ENCODE measurements around the gene SV2C. TPM values are rescaled to one million over a fixed set of nuclear protein-coding genes. Genes with fewer than 3 reads are reported as not detected.

Gene SV2C
- total and polyA plus RNA-seq, 10 of the 15 experiments (the other 5 are each of a cell fraction or from before 2014, with no cell fraction given) = under 0.01 to 1.1 (median 0.63) TPM

- ATAC-seq (no peak), DNase-seq (ENCODE audit: low read depth, low spot score) (no peak), FAIRE-seq (no peak)
- no peaks in the 10 kb centered on the region for H3K79me2 ChIP-seq (ENCODE audit: control insufficient read depth, insufficient read depth, low read length)
- H2AFZ ChIP-seq (ENCODE audit: control insufficient read depth, low read depth, low read length) = no peak overlapping the region
- in situ Hi-C loops (cut with MboI) (no loop called here), intact Hi-C loops (cut with micrococcal nuclease; ENCODE audit: unreplicated experiment) (no loop called here)
- WGBS (ENCODE audit: insufficient coverage, insufficient replicate concordance, low lambda C conversion rate, missing lambda C conversion rate) = 33% methylated on average over 3 of the region's 3 CpGs
- H3K9me3 ChIP-seq (replicated peaks; ENCODE audit: control insufficient read depth, insufficient read depth, low read length) = no peaks in the 10 kb centered on the region
- no peak overlapping the region for H3K9ac ChIP-seq (ENCODE audit: control insufficient read depth, insufficient read depth, low read length)
- no peak overlapping the region for H3K27ac ChIP-seq (ENCODE audit: control insufficient read depth, insufficient read depth)
- RAD21 ChIA-PET (ENCODE audit: unreplicated experiment) = no interaction called here
- H3K4me2 ChIP-seq (ENCODE audit: control insufficient read depth, insufficient read depth) = no peak overlapping the region
- SMC1A ChIA-PET (ENCODE audit: uncharacterized antibody, unreplicated experiment) = no interaction called here
- H4K20me1 ChIP-seq (ENCODE audit: control insufficient read depth, insufficient read depth) = no peaks in the 10 kb centered on the region; the same call in 1 of the 2 replicates
- no peak overlapping the region for H3K4me3 ChIP-seq
- H3K4me1 ChIP-seq (ENCODE audit: control insufficient read depth, insufficient read depth, low read length) = no peaks in the 10 kb centered on the region
- CTCF ChIA-PET = interaction anchor here (0.8 kb wide), 1 partner anchor 47 kb away, joined by 3 read pairs; no protein-coding TSS in a partner anchor
- H3K36me3 ChIP-seq (ENCODE audit: control insufficient read depth in 2 of 2, insufficient read depth in 2 of 2, low read length in 1 of 2) = no peaks in the 10 kb centered on the region
- BruUV-seq (replicated peaks) = no TSS peak
- H3K27me3 ChIP-seq (replicated peaks in 1 of 2; ENCODE audit: control insufficient read depth in 2 of 2, insufficient read depth in 2 of 2, low read length in 1 of 2) = no peaks in the 10 kb centered on the region
- TF ChIP-seq SMAD5 (IDR thresholded peaks at IDR 0.05; ENCODE audit: low read depth) = no peak
- no peak for TF ChIP-seq IRF4 (IDR thresholded peaks at IDR 0.05; ENCODE audit: low read depth, low read length)
- TF ChIP-seq YBX1 (IDR thresholded peaks at IDR 0.05) = no peak
- TF ChIP-seq RUNX3 (IDR thresholded peaks at IDR 0.05; ENCODE audit: low read length) = no peak
- no peak for TF ChIP-seq MAX (IDR thresholded peaks at IDR 0.05; ENCODE audit: low read depth, low read length)
- no peak for TF ChIP-seq FOXM1 (IDR thresholded peaks at IDR 0.05; ENCODE audit: low read depth, low read length)
- TF ChIP-seq NFYB (IDR thresholded peaks at IDR 0.05; ENCODE audit: insufficient read depth, low read depth, low read length) = no peak
- no peak for TF ChIP-seq ZBTB33 (IDR thresholded peaks at IDR 0.05)
- no peak for TF ChIP-seq NFYA (IDR thresholded peaks at IDR 0.05; ENCODE audit: borderline replicate concordance, low read depth, low read length)
- no peak for TF ChIP-seq TARDBP (IDR thresholded peaks at IDR 0.05; ENCODE audit: borderline replicate concordance)
- TF ChIP-seq KDM1A (IDR thresholded peaks at IDR 0.05; ENCODE audit: borderline replicate concordance) = no peak
- TF ChIP-seq MEF2A (IDR thresholded peaks at IDR 0.05; ENCODE audit: insufficient read depth, low read depth, low read length) = no peak
- TF ChIP-seq TAF1 (IDR thresholded peaks at IDR 0.05; ENCODE audit: borderline replicate concordance, low read depth, low read length) = no peak
- no peak for TF ChIP-seq SIX5 (IDR thresholded peaks at IDR 0.05; ENCODE audit: low read depth, low read length, severe bottlenecking)
- TF ChIP-seq ESRRA (IDR thresholded peaks at IDR 0.05; ENCODE audit: low read length) = no peak
- no peak for TF ChIP-seq ZNF24 (IDR thresholded peaks at IDR 0.05)
- TF ChIP-seq RB1 (IDR thresholded peaks at IDR 0.05; ENCODE audit: borderline replicate concordance) = no peak
- POLR2A ChIA-PET = no interaction called here
Observed at GRCh38 chr5:76222318-76222717, 139.1 kb downstream of the SV2C start.
